Gastrocnemius medialis (tissue), 4 donors: Measurements from ENCODE around the gene SMIM43.

Source experiments
- CTCF ChIP-seq, 5 experiments: fragments of 450-650 bp in 3 of 5; fragments of 200-600 bp in 2 of 5; sonication (generic) in 2 of 5; IDR thresholded peaks in 4 of 5; conservative IDR thresholded peaks in 1 of 5; 1 replicate in 4 of 5; 2 replicates in 1 of 5; pipeline ENCODE4 v1.5.1; 2016 to 2019; ENCODE audit warnings: antibody characterized with exemption in 5 of 5, mild to moderate bottlenecking in 3 of 5, moderate library complexity in 3 of 5
- POLR2A ChIP-seq, 2 donors: fragments of 450-650 bp; IDR thresholded peaks; one replicate each; pipeline ENCODE4 v1.6.1; 2017; ENCODE audit warnings: antibody characterized with exemption in 2 of 2, mild to moderate bottlenecking in 2 of 2, moderate library complexity in 2 of 2

GRCh38 chr4:121717680-121718237 lies 47.2 kb downstream of the SMIM43 start:
- TF ChIP-seq CTCF (IDR thresholded peaks at IDR 0.05 in 4 of 5, conservative IDR thresholded peaks at IDR 0.05 in 1 of 5) (no peak), POLR2A (IDR thresholded peaks at IDR 0.05) (no peak)
